Stimulated activated CD4-positive, alpha-beta T cell treated with anti-CD3 and anti-CD28 coated beads, Interleukin-4, amount 100 ng/mL, for 4 hours (primary cell): Measurements from ENCODE around the gene IQGAP2.

ENCODE experiments used
- DNase-seq, 2 experiments: peaks; one replicate each; pipeline ENCODE4 v3.0.0-alpha.2; 2020

The IQGAP2 gene

DNA sequence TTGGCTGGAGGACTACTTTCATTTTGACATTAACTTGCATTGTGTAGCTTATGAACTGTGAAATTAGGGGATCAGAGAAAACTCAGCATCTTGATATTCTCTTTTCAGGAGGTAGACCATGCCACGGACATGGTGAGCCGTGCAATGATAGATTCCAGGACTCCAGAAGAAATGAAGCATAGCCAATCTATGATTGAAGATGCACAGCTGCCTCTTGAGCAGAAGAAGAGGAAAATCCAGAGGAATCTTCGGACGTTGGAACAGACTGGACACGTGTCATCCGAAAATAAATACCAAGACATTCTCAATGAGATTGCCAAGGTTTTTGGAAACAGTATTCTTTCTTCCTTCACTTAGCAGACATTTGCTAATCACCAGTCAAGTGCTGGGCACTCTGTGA is 292.3 kb downstream of the IQGAP2 start:
- no peak for DNase-seq

- no peak for DNase-seq
Measured at GRCh38 chr5:76696251-76696650, 293.2 kb downstream of the IQGAP2 start.

- DNase-seq: no peak
Measured at GRCh38 chr5:76697670-76698069, 294.6 kb downstream of the IQGAP2 start.

DNA sequence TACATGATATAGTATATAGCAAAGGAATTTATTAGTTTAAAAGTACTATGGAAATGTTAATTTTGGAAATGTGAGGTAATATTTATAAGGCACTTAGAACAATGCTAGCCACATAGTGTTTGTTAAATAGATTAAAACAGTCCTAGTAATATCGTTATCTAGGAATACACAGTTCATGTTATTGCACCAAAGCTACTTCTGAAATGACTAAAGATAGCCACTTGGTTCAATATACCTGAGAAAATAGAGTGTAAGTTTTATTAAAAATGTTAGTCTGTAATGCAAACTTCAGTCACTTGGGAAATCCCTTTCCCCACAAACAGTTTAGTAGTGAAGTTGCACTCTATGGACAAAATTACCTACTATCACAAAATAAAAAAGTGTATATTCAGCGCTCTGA is 297.5 kb downstream of the IQGAP2 start:
- DNase-seq: no peak

GRCh38 chr5:76701298-76701697 is 298.2 kb downstream of the IQGAP2 start:
- DNase-seq: no peak

- DNase-seq: no peak
Measured at GRCh38 chr5:76703707-76704106, 300.6 kb downstream of the IQGAP2 start.

GRCh38 chr5:76704131-76704663 is 301.1 kb downstream of the IQGAP2 start:
- no peak for DNase-seq

- no peak for DNase-seq
Measured at GRCh38 chr5:76705574-76705973, 302.5 kb downstream of the IQGAP2 start.

DNA sequence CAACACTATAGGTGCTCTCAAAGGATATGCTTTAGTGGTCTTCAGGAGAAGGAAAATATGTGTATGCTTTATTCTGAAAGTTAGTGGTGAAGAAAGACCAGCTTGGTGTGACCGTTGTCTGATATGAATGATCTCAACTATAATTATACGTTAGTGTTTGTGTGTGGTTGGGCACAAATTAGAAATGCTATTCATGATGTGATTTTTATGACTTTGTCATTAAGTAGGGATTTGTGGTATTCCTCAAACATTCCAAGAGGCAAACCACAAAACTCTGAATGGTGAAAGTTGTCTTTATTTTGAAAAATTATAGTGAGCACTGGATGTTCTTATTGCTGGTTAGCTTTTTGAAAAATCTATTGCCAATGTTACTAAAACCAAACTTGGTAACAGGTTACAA is 306.7 kb downstream of the IQGAP2 start:
- no peak for DNase-seq

- no peak for DNase-seq
Measured at GRCh38 chr5:76710991-76711390, 307.9 kb downstream of the IQGAP2 start.

- DNase-seq: no peak
Measured at GRCh38 chr5:76714751-76715485, 311.8 kb downstream of the IQGAP2 start.

GRCh38 chr5:76715486-76715735 is 312.3 kb downstream of the IQGAP2 start:
- no peak for DNase-seq

DNA sequence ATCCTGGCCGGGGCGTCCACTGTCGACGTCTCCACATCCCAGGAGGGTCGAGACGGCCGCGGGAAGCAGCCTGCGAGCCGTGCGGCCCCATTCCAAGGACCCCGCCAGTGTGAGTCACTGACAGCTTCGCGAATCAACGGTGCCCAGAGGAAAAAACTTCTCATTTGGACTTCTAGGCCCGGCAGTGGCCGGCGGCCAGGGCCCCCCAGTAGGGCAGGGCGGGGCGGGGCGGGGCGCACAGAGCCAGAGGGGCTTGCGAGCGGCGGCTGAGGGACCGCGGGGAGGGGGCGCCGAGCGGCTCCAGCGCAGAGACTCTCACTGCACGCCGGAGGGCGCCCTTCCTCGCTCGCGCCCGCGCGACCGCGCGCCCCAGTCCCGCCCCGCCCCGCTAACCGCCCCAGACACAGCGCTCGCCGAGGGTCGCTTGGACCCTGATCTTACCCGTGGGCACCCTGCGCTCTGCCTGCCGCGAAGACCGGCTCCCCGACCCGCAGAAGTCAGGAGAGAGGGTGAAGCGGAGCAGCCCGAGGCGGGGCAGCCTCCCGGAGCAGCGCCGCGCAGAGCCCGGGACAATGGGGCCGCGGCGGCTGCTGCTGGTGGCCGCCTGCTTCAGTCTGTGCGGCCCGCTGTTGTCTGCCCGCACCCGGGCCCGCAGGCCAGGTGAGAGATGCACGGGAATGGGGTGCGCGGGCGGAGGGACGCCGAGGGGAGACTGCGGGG is 312.8 kb downstream of the IQGAP2 start, which contains the start of gene F2R:
Gene F2R (plus strand): TSS at position 391 of the 720 bp plus-strand sequence. CDS start 182 bp downstream, at position 573.
- peak; percentile 30 to 42 for DNase-seq

DNA sequence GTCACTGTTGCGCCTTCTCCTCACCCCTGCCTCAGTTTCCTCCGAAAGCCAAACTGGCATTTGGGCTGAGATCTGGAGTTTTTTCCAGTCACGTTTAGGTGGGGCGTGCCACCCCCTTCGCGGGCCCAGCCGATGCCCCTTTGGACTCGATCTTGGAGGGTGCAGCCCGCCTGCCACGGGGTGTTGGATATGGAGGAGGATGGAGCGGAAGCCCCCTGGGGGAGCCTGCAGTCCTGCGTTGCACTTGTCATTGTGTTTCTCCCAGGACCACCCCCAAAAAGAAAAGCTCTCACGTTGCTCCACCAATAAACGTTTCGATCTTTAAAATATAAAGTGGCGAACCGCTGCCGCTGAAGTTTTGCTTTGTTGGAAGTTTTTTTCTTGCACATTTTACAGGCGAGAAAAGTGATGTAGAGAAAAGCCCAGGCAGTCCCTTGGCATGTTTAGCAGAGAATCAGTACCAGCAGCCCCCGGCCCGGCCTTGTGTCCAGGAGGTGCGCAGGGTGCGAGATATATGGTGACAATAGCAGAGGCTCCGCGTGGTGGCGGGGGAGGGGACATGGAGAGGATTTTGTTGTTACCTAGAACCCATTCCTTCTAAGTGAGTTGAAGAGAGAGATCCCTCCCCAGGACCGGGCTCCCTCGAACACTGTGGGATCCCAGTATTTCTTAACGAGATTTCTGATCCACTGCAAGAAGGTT is 313.5 kb downstream of the IQGAP2 start:
- no peak for DNase-seq

GRCh38 chr5:76717222-76718083 is 314.4 kb downstream of the IQGAP2 start:
- no peak for DNase-seq

DNA sequence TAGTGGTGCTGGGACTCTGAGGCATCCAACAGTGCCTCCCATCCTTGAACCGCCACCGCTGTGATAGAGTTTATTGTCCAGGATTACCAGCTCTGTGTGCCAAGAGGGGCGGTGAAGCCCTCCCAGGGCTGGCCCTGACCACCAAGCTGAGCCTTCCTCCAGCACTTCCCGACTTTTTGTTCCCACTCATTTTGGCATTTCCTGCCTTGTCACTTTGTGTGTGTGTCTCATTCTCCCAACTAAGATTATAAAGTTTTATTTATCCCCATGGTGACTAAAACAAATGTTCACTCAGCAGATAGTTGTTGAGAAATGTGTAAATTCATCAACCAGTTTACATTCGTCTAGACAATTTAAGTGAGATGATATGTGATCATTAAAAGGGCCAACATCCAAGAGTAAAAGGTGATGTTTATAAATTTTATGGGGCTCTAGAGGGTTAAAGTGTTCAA is 315.3 kb downstream of the IQGAP2 start:
- DNase-seq: no peak

- DNase-seq: no peak
Measured at GRCh38 chr5:76718880-76719279, 315.8 kb downstream of the IQGAP2 start.

DNA sequence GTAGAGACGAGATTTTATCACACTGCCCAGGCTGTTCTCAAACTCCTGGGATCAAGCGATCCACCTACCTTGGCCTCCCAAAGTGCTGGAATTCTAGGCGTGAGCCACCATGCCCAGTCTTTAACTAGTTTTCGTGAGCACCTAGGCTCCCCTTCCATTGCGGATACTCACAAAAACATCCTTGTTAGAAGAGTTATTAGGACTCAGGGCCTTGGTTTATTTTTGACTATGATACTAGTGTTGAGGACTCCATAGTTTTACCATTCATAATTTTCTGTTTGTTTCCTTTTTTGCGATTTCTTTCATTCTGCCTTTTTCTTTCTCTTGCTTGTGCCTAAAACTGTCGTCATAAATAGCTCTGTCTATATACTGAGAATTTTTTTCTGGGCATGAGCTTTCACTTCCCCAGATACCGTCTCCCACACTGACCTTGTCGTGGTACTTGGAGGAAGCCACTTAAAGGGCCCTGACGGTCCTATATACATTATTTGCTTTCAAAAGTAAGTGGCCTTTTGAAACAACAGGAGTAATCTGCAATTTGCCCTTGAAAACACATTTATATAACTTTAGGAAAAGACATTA is 318.0 kb downstream of the IQGAP2 start:
- no peak for DNase-seq

DNA sequence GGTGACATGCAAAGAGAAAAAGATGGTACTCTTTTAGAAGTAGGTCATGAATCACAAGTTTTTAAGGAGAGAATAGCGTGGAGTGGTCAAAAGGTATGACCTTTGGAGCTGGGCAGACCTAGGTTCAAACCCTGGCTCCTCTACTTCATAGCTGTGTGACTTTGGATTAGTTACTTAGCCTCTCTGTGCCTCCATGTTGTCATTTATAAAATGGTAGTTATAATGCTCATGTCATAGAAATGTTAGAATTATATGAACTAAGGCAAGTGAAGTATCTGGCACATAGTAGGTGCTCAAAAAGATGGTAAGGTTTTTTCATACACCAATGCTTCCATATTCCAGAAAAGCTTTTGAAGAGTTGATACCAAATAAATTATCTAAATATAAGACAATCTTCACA is 320.2 kb downstream of the IQGAP2 start:
- no peak for DNase-seq

DNA sequence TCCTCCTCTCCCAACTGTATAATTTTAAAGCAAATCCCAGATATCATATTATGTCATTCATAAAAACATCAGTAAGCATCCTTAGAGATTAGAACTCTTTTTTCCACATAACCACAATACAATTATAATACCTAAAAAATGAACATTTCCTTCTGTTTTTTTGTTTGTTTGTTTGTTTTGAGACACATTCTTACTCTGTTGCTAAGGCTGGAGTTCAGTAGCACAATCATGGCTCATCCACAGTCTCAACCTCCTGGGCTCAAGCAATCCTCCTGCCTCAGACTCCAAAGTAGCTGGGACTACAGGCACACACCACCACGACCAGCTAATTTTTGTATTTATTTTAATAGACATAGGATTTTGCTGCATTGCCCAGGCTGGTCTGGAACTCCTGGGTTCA is 320.8 kb downstream of the IQGAP2 start:
- DNase-seq: no peak

GRCh38 chr5:76724871-76725270 is 321.8 kb downstream of the IQGAP2 start:
- no peak for DNase-seq

GRCh38 chr5:76728965-76729364 is 325.9 kb downstream of the IQGAP2 start:
- no peak for DNase-seq
